ENCODE measurements around the gene ENTPD6.

Gene ENTPD6

GRCh38 chr20:25244976-25245375, 49.5 kb downstream of the ENTPD6 start:
- ATAC-seq, result no peak

- no peak for ATAC-seq
Measured at GRCh38 chr20:25245461-25245860, 49.9 kb downstream of the ENTPD6 start.

GRCh38 chr20:25246182-25246999, 50.9 kb downstream of the ENTPD6 start:
- peak; percentile 3 to 25 for ATAC-seq

GRCh38 chr20:25247000-25247517, 51.5 kb downstream of the ENTPD6 start:
- ATAC-seq, result no peak

GRCh38 chr20:25247518-25247955, 52.0 kb downstream of the ENTPD6 start:
- peak; percentile 31 to 32 for ATAC-seq

GRCh38 chr20:25247956-25248785, 52.7 kb downstream of the ENTPD6 start, which contains the start of gene PYGB:
Gene PYGB, plus strand, starts transcription at chr20:25248085. Its CDS starts 94 bp downstream, at chr20:25248179.
- ATAC-seq, result peak; percentile 72 to 77

GRCh38 chr20:25248786-25249172, 53.3 kb downstream of the ENTPD6 start:
- ATAC-seq, result no peak

- ATAC-seq, result no peak
Measured at GRCh38 chr20:25249198-25249931, 53.9 kb downstream of the ENTPD6 start.

GRCh38 chr20:25250508-25250907, 55.0 kb downstream of the ENTPD6 start:
- ATAC-seq, result no peak

- ATAC-seq, result no peak
Measured at GRCh38 chr20:25251019-25251418, 55.5 kb downstream of the ENTPD6 start.

GRCh38 chr20:25251558-25251957, 56.0 kb downstream of the ENTPD6 start:
- ATAC-seq, result no peak

GRCh38 chr20:25252230-25252651, 56.7 kb downstream of the ENTPD6 start:
- no peak for ATAC-seq

GRCh38 chr20:25252686-25253421, 57.3 kb downstream of the ENTPD6 start:
- ATAC-seq, result no peak

GRCh38 chr20:25253606-25254275, 58.2 kb downstream of the ENTPD6 start:
- no peak for ATAC-seq

- no peak for ATAC-seq
Measured at GRCh38 chr20:25254571-25254970, 59.1 kb downstream of the ENTPD6 start.

- no peak for ATAC-seq
Measured at GRCh38 chr20:25254986-25255680, 59.6 kb downstream of the ENTPD6 start.

GRCh38 chr20:25256226-25256859, 60.8 kb downstream of the ENTPD6 start:
- ATAC-seq, result no peak

- no peak for ATAC-seq
Measured at GRCh38 chr20:25257130-25257529, 61.6 kb downstream of the ENTPD6 start.

GRCh38 chr20:25257756-25258475, 62.4 kb downstream of the ENTPD6 start:
- ATAC-seq, result no peak

- no peak for ATAC-seq
Measured at GRCh38 chr20:25258476-25258805, 62.9 kb downstream of the ENTPD6 start.

All from activated CD4-positive, CD25-positive, alpha-beta regulatory T cell treated with anti-CD3 and anti-CD28 coated beads, Interleukin-2, amount 50 U/mL, for 24 hours (primary cell).